HuH-7 (cell line): ENCODE data around the gene LRMDA.

ENCODE experiments used
- DNase-seq: peaks from one replicate; pipeline ENCODE4 v3.0.0; 2011; ENCODE audit warnings: low spot score

The LRMDA gene

DNA sequence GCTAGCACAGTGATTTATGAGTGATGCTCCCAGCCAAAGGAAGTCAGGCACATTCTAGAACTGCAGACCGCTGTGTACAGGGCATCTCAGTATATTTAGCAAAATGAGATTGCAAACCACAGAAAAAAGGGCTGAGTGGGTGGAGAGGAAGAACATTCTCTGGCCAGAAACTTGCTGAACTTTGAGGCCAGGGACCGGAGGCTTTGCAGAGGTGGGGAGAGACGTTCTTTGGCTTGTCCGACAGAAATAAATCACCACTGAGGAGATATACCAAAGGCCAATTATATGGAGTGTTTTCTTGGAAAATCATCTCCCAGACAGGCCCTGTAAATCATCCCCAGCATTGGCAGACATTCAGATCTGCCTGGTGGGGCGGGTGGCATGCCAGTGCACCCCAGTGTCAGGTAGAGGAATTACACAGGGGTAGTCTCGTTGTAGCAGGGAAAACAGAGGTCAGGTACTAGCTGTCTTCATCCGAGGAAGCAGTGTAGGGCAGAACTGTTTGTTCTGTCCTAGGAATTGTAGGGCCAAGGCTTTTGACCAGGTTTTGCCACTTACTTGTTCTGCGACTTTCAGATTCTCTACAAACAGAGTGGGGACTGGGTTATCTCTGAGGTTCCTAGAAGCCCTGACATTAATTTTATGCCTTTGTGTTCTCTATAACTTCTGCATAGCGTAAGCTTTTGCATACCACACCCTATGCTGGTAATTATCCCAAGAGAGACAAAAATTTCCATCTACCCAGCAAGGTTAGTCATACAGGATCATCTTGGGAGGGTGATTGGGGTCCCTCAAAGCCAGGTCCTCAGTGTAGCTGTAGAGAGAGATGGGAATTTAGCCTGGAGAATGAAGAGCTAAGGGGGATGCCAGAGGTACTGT, 655.6 kb downstream of the LRMDA start:
- DNase-seq: peak; percentile 52

DNA sequence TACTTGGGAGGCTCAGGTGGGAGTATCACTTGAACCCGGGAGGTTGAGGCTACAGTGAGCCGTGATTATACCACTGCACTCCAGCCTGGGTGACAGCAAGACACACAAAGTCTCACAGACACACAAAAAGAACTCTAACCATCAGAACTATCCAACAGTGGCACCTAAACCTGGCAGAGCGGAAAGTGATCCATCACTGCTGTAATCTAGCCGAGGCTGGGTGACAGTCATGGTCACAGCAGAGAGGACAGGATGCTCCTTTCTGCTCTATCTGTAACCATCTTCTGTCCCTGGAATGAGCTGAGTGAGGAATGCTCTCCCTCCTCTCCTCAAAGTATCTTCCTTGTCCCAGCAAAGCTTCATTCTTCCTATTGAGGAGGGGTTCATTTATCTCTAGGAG, 656.6 kb downstream of the LRMDA start:
- DNase-seq: no peak

DNA sequence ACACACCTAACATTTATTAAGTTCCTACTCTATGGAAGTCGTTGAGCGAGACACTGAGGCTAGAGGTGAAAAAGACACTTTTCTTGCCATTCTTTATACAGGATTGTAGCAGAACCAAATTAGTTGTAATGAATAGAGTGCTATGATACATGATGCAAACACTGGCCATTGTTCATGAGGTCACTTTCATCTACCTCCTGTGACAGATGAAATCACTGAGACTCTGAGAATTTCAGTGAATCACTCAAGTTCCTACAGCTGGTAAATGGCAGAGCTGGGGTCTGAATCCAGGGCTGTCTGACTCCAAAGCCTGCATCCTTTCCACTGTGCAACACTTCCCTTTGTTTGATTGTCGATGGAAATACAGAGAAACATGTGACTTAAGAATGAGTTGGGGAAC, 657.6 kb downstream of the LRMDA start:
- no peak for DNase-seq

DNA sequence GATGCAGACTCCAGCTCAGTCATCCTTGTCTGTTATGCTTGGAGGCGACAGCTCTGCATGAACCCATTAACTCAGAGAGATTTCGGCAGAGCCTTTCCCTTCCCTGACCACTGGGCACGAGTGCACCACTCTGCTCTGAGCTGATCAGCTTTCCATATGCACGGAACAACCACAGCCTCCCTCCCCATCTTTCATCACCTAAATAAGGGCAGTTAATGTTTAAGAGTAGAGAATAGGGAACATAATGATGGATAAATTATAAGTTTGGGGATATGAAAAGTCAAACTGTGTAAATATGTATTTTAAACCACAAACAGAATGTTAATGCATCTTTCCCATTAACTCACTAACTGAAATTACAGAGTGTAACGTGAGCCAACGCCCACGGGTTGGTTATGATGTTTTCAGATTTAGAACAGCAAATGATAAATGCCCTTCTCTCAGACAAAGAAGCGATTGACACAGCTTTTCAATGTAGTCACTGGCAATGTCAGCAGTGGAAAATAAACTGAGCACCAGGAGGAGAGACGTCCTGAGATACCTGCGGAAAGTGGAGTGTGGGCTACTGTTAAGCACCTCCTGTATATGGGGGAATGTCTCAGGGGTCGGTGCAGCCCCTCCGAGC, 658.2 kb downstream of the LRMDA start:
- no peak for DNase-seq

DNA sequence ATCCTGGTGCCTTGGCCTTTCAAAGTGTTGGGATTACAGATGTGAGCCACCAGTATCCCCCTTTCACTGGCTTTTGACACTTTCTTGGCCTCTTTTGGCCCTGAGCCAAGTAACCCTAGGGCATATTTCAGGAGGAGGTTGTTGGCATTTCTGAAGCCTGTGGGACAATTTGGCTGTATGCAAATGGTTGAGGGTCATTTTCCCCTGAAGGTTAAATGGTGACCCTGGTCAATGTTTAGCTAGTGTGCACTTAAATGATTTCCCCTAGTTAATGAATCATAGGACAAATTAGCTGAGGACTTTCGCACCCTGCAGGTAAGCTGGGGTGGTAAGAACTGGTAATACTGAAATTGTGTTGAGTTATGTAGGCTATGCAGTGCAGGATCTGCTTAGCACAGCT, 660.5 kb downstream of the LRMDA start:
- DNase-seq: no peak

DNA sequence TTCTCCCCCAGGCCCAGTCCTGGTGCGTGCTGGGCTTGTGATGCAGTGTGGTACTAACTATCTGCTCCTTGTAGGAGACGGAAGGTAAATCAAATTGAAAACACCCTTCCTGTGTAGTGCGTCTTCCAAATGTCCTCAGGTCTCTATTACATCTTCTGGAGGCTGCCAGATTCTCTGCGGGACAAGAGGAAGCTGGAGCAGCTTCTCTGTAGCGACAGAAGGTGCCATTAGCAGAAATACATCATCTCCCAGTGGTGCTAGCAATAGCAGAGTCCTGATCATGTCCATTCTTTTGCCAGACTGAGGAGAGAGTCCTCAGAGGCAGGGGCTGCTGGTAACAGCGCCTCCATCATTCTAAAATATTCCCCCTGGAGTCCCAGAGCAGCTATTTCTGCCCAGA, 675.2 kb downstream of the LRMDA start:
- DNase-seq: no peak

DNA sequence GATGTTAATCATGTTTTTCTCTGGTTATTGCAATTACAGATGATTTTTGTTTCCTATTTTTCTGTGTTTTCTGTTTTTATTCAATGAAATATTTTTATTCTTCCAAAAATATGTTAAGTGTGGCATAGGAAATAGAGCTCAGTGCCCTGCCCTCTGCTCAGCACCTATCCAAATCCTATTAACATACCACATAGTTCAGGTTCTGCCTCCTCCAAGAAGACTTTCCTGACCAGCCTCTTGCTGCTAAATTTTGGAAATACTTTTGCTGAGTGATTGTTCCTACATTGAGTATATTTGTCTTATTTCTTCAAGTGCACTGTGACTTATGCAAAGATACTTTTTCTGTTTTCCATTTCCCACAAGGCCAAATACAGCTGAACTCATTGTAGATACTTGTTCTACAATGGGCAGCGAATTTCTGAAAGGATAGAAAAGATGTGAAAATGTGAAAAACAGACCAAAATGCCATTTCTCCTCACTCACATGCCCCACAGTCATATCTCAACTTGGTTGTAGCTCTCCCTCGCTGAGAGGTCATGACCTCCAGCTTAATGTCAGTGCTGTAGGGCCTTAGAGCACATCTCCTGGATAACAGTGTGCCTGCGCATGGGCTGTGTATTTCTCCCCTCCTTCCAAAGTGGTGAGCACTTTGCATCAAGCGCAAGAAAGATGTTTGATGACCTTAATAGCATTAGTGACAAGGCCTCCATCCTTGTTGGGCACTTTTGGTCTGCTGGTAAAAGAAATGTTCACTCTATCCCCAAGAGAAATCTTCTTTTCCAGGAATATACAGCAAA, 677.3 kb downstream of the LRMDA start:
- DNase-seq: no peak

DNA sequence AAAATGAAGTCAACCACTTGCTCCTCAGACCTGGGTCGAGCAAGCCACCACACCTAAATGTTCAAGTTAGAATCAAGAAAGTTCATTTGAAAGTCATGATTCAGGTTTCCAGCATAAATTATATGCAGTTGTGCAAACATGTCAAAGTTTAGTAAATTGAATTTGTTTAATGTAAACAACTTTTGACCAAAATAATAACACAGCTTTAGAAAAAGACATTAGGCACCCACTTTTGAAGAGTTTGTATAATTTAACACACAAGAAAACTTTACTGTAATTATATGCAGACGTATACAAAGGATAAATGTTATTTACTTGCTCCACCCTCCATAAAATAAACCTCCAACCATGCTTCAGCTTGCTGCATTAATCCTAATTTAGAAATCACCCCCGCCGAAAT, 680.0 kb downstream of the LRMDA start:
- no peak for DNase-seq

DNA sequence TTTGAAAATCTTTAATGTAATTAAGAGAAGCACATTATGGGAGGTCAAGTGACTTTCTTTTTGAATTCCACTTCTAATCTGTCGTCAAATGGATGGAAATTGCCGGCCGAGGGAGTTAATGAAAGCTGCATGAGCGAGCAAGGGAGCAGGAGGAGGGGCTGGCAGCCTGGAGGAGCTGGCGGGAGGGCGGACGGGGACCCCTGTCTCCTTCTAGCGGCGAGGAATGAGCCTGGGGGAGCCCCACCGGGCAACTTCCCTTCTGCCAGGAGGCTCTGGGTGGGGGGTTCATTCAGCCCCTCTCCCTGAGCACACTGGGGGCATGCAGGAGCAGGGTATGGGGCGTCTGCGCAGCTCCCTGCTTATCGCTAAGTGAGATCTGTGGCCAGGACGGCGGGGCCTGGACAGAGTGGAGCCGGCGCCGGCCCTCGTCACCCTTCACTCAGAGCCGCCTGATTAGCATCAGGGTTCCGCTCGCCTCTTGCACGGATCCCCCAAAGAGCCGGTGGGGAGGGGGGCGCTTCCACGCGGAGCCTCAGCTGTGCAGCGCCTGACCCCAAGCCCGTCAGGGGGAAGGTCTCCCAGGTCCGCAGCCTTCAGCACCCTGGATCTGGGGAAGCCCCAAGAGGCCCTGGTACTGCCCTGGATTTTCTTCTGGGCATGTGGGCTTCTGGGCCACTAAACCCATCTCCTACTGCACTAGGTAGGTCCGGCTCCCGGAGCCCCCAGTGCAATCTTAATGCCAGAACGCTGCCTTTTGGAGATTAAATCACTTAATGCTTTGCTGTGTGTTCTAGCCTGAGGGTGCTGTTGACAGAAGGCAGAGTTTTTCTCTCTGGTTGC, 680.8 kb downstream of the LRMDA start:
- no peak for DNase-seq

DNA sequence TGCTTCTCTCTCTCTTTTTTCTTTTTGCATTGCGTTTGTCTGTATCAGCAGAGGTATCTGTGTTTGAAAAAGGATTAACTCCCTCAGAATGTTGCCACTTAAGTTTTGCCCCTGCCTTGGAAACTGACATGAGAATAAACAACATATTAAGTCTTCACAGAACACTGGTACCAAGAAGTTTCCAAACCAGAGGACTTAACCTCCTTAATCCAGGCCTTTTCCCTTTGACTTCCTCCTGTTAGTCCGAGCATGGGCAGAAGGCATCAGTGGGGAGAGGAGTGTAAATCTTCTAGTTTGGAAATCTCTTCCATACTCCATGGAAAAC, 681.4 kb downstream of the LRMDA start:
- DNase-seq: no peak

DNA sequence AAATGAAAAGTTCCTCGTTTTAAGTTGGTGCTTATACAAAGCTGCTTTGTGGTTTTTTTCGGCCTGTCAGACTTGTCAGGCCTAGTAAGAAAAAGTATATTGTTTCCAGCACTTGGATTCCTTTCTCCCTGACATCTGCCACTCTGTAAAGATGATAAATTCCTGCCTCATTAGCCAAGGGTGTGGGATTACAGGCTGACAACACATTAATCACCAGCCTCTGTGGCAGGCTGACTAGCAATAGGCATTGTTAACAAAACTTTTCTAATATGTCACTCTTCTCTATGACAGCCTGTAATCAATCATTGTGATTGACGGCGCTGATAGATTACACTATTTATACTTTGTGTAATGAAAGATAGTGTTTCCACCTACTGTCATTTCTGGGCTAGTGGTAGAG, 682.5 kb downstream of the LRMDA start:
- peak; percentile 20 for DNase-seq

DNA sequence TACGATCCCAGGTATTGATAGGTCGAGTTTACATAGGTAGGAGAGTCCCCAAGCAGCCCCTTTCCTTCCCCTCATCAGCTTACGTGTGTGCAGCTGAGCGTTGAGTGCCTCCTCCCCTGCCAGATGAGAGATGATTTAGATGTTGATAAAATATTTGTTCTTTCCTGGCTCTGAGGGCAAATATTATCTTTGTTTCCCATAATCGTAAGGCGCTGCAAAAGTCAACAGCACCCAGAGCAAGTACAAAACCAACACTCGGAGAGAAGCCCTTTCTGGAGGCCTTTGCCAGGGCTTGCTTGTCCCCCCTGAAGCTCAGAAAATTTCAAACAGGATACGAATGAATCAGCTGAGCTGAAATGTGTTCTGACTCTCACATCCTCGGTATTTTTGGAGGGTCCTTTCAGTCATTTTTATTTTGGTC, 683.2 kb downstream of the LRMDA start:
- DNase-seq: no peak

DNA sequence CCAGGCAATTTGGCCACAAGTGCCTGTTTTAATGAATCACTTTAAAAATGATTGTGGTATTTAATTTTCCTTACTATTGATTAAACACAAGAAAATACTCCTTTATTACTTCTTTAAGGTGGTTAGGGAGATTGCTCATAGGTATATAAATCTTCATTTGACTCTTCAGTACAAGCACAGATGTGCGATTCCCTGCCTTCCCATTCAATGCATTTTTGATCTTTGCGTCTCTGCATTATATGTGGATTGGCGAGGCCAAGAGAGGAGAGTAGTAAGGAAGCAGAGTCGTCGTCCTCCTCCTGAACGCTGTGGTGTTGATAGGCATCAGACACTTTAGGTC, 683.7 kb downstream of the LRMDA start:
- no peak for DNase-seq

DNA sequence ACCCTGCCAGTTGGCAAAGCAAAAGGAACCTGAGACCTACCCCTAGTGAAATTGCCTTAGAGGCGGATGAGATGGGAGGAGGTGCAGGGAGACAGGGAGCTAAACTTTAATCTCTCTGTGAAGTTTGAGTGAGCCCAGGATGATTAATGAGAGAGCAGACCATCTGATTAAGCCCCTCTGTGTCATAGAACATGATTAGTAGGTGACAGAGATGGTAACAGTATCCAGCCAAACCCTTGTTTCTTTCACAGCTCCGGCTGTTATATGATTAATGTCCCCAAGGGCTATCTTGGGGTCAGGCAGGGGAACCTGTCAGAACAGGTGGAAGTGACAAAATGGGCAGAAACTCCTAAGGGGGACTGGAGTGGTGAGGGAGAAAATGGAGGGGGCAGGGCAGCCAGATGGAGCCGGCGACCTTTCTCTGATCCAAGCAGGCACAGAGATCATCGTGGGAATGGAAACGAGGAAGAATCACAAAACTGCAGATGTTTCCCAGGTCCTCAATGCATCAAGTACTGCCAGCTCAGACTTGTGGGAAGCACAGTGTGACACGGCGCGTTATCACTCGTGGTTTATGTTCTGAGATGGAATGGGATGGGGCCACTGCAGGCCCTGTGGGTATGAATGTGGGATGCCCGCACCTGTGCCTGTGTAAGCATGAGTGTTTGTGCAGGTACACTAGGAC, 684.2 kb downstream of the LRMDA start:
- DNase-seq: no peak

DNA sequence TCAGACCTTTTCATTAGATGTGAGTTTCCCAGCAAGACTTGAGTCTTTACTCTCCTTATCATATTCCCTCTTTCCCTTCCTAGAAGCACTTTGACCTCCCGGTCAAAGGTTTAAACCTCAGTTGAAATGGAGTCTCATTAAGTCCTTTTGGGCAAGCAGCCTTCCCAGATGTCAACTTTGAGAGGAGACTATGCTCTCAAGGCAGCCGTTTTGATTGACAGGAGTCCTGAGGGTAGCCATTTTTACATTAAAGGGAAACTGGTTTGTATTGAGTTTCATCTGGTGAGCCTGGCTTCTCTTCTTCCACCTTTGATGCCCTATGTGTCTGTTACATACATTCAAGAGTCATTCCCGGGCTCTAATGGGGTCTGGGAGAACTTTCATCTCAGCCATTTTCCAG, 685.1 kb downstream of the LRMDA start:
- no peak for DNase-seq

DNA sequence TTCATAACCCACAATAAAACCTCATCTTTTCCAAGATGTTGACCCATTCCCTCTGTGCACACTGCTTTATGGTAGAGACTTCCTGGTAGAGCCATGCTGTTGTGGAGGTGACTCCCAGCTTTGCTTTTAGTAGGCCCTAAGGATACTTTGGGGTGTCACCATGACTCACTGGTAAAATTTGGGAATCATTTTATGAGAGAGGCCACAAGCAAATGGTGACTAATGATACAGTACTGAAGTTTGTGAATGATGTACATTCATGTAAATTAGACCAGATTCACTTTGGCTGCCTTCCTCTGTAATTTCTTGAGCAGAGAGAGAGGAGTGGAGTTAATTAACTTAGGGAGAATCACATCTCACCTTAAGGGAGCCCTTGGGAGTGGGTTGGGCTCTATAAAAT, 686.5 kb downstream of the LRMDA start:
- no peak for DNase-seq

DNA sequence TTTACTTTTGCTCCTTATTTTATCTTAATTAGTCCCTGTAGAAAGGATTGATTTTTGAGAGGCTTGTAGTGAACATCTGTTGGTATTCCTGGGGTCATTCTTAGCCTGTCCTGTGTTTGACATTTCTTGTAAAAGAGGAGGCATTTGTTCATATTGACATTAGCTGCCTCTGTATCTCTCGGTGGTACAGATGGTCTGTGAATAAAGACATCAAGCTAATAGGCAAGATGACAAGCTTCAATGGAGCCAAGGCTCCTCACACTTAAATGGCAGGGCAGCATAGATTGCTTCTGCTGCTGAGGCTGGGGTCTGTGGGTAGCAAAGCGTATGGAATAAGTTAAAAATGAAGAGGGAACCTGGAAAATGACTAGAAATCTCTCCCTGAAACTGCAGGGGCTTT, 687.6 kb downstream of the LRMDA start:
- DNase-seq: no peak

DNA sequence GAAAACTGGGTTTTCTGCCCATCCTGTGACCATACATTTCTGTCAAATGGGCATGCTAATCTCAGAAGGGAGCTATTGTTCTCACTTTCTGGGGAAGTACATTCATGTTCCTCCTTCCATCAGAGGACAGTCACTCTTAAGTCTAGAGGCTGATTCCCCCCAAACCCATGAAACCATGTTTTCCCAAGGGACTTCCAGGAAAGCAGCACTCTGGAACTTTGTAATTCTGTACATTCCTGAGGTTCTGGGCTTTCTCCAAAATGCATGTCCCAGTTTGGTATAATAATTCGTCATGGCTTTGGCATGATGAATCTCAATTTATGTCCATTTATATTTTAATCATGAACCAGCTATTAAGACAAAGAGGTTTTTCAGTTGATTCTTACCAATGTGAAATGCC, 688.1 kb downstream of the LRMDA start:
- no peak for DNase-seq

DNA sequence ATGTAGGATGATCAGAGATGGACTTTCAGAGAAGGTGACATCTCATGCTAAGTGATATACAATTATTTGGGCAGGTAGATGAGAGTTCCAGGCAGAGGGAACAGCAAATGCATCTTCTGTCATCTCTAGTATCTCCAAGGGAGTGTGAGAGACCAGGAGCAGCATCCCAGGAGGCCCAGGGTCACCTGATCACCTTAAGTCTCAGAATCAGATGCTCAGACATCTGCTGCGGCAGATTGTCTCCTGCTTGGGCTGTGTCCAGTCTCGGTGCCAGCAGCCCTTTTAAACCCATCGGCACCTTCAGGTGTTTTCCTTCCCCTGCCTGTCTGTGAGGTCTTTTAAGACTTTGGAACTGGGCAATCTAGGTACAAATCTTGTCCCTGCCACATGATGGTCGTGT, 690.6 kb downstream of the LRMDA start:
- DNase-seq: no peak

DNA sequence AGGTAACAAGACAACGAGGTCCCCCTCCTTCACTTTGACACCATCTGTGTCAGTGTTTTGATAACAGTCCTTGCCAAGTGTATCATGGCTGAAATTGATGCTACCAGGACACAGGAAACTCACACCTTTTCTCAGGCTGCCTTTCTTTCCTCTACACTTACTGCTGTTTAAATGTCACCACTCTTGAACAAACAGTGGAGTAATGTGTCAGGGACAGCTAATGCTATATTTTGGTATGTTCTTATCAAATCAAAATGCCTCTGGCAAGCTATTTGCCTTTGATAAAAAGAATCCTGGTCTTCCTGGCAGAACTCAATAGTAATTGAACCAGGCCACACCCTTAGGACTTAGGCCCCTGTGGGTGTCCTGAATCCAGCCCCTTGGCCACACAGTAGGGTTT, 692.9 kb downstream of the LRMDA start:
- no peak for DNase-seq

DNA sequence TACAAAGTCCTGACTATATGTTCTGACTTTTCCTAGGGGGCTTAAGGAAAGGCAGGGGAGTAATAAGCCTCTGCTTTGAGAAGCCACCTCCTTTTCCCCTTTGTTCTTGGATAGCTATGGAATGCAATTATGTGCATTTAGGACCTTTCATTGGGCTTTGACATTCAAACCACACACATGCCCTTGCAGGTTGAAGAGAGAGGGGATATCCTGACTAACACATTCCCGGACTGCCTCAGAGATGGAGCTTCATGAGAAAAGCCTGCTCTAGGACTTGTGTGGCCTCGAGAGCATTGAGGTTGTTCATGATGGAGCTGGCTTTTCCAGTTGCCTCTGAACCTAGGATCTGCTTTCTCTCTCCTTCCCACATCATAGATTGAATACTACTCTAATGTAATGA, 694.5 kb downstream of the LRMDA start:
- DNase-seq: no peak
